HG03097 (cell line): Measurements from ENCODE around the gene NPBWR2.
"Not testable (repeated sequence)": the region's sequence is repeated elsewhere in the genome, so short reads cannot be mapped to it uniquely, and the experiment has no call there.

Experiments
- ATAC-seq: cut with Tn5 transposase; IDR thresholded peaks from one replicate; pipeline ENCODE4 v1.9.1; 2021; ENCODE audit not compliant: unreplicated experiment, low FRiP score

NPBWR2 gene

DNA sequence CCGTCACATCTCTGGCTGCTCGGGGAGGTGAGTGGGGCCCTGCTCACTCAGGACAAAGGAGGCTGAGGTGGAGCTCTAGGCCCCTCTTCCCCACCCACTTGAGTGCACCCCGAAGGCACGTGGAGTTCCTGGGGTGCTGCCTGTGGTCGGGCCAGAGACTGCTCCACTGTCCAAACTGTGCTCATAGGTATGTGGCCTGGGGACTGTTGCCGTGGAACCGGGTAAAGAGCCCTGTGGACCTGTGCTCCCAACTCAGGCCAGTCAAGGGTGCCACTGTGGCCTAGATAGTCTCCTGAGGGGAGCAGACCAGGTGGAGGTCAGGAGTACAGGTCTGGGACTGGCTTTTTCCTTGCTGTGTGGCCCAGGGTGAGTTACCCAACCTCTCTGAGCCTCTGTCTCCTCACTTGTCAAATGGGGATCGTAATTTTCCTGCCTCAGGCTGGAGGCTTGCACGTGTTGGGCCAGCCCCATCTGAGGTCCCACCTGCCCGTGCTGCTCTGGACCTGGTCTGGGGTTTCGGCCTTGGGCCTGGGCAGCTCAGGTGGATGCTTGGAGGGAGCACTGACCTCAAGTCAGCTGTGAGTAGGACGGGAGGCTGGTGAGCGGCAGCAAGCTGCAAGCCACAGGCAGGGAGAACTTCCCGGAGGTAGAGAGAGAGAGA lies 12.4 kb upstream of the NPBWR2 start:
- ATAC-seq: no peak

DNA sequence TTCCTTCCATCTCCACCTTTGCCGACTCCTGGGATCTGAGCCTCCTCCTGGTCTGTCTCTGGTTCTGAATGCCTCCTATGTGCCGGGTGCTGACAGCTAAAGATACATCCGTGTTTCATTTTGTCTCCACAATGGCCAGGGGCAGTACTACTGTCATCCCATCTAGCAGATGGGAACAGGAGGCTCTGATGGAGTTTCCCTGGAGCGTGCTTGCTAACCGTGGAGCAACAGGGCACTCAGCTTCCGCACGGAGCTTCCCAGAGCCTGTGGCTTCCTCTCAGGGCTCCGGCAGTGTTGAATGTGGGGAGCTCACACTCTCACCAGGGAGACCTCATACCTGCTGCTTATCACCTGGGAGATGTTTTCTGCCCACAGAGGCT lies 11.9 kb upstream of the NPBWR2 start:
- ATAC-seq: no peak

- not testable (repeated sequence) for ATAC-seq
These were observed 10.0 kb upstream of the NPBWR2 start for GRCh38 chr20:64117432-64117777.

DNA sequence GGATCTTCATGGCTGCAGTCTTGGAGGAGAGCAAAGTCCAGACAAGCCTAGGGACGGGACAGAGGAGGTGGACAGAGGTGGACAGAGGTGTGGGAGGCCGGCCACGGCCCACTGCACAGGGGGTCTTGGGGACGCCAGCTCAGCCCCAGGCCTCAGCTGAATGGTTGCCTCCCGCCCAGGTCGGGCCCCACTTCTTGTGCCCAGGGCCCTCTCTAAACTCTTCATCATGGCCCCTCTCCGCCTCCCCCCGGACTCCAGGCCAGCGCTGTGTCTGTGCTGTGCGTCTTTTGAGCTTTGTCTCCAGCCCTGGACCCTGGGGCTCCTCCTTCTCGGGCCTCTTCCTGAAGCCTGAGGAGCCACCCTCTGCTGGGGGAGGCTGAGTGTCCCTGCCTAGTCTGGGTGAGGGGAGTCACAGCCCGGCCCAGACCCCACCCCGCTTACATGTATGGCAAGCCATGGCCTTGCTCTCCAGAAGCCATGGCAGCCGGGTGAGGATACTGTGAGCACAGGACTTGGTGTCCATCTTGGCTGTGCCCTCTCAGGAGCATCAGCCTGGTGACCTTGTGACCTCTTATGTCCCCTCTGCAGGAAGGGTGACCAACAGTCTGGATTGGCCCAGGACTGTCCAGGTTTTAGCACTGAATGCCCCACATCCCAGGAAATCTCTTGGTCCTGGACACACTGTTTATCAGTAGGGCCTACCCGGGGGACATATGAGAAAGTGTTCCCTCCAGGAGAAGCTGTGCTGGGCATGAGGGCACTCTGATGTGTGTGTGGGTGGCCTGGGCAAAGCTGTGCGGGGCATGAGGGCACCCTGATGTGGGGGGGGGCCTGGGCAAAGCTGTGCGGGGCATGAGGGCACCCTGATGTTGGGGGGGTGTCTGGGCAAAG lies 9.4 kb upstream of the NPBWR2 start:
- ATAC-seq: no peak

- no peak for ATAC-seq
These were observed 8.7 kb upstream of the NPBWR2 start for GRCh38 chr20:64116016-64116415.

DNA sequence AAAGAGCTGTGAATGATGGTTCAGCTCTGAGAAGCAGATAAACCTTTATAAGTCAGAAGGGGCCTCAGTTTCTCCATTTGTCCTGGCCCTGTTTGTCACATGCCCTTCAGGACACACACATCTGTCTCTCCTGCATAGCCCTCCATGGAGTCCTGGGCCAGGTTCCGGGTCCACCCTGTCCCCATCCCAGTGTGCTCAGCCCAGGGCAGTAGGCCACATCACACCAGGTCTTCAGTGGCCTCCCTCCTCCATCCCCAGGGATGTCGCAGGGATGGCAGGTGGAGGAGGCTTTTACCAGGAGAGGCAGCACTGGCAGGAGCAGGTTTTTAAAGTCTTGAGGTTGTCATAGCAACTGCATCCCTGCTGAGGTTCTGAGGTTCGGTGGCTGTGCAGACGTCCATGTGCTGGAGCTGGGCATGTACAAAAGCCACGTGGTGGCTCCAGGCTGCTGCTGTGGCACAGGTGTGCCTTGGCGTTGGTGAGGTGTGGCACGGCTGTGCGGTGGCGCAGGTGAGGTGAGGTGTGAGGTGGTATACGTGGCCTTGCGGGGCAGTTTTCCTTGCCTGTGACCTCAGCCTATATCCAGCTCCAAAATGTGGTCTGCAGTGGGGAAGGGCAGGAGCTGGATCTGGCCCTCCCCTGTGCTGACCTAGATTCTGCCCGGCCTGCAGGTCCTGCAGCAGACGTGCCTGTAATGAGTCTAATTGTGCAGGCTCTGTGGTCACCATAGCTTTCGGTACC lies 8.0 kb upstream of the NPBWR2 start:
- ATAC-seq: no peak

- ATAC-seq: no peak
These were observed 7.1 kb upstream of the NPBWR2 start for GRCh38 chr20:64114356-64114971.

DNA sequence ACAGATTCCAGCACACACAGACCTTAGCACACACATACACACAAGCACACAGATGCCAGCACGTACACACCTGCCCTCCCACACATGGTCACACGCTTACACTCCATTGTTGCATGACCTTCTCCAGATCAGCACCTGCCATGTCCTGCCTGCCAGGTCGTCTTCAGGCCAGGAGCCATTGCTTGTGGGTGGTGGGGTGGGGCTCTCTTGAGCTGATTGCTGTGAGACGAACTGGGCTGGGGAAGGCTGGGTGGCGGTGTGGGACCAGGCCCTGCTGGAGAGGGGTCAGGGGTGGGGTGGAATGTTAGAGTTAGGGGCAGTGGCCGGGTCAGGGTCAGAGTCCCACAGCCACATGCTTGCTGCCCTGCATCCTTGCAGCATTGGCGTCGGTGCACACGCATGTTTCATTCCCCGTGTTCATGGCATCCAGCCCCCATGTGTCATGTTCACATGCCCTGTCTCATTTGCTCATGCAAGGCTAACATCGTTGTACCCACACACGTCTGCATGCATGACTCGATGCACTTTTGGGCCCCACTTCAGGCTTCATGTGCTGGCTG lies 6.5 kb upstream of the NPBWR2 start:
- ATAC-seq: no peak

- no peak for ATAC-seq
These were observed 6.0 kb upstream of the NPBWR2 start for GRCh38 chr20:64113444-64113775.

DNA sequence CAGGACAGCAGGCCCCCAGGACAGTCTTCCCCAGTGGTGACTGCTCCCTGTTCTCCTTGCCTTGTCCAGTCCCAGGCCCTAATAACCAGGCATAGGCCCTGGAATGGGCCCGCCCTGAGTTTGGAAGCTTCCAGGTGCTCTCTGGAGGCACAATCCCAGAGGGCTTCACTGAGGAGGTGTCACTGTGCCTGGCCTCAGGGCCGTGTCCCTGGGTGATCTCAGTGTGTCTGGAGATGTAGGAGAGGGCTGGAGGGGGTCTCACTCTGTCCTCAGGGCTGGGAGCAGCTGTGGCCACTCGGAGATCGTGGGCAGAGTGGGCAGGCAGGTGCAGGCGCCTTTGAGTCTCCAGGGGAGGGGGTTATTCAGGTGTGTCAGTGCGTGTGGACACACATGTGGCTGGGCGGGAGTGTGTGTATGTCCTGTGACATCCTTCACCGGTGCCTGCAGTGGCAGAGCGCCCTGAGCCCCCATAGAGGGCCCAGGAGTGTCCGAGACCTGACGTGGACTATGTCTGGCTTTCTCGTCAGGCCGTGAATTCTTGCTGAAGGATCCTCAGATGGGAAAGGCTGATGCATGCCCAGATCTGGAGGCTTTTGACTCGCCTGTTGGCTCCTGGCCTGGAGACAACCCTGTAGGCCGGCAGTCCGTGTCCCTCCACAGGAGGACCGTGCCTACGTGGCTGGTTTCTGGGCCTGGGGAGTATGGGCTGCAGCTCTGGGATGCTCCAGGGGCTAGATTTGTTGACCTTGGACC lies 5.5 kb upstream of the NPBWR2 start:
- ATAC-seq: no peak

DNA sequence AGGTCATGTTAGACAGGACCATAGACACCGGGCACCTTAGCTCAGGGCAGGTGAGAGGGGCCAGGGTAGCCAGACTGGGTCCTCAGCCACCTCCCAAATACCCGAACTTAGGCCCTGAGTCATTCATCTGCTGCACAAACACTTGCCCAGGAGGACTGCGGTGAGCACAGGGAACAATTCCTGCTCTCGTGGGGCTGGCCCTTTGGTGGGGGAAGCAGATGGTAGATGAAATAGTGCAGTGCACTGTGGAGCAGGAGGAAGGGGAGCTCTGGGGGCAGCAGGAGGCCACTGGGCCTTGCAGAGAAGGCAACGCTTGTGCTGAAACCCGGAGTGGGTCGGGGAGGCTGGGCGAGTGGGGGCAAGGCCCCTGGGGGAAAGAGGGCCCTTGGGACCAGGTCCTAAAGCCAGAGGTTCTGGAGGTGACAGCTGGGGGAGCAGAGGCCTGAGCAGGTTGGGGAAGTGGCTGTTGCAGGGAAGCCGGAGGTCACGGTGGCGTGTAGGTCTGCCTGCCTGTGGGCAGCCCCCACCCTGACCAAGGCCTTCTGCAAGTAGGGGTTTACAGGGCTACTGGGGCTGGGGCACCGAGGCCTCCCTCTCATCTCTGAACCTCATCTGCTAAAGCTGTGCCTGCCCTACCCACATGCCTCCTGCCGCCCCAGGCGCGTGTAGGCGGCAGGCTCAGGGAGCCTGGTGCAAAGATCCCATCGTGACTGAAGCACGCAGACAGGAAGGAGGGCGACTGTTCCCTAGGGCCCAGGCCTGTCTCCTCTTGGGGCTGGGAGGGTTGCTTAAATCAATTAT lies 4.7 kb upstream of the NPBWR2 start:
- ATAC-seq: no peak

GRCh38 chr20:64110411-64111068 lies 3.2 kb upstream of the NPBWR2 start:
- no peak for ATAC-seq

DNA sequence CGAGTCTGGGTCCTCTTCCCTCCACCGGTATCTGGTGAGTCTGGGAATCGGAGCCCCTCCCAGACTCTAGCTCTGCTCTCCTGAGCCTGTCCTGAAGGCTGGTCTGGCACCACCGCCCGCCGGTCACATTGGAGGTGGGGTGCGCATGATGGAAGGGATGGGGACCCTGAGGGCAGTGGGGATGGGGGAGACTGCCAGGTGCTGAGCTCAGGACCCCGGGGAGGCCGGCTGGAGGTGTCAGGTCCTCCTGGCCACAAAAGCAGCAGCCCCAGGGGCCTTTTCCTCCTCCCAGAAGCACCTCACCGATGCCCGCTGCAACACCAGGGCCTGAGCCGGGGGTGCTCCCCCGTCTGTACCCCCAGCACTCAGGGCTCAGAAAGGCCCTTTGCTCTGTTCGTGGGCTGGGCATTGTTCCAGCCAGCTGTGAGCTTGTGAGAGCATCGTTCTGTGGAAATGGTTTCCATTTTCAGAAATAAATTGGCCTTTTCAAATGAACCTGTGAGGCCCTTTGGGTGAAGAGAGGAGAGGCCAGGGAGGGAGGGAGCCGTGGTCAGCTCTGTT lies 2.5 kb upstream of the NPBWR2 start:
- no peak for ATAC-seq

GRCh38 chr20:64108731-64109681 lies 1.6 kb upstream of the NPBWR2 start:
- no peak for ATAC-seq

DNA sequence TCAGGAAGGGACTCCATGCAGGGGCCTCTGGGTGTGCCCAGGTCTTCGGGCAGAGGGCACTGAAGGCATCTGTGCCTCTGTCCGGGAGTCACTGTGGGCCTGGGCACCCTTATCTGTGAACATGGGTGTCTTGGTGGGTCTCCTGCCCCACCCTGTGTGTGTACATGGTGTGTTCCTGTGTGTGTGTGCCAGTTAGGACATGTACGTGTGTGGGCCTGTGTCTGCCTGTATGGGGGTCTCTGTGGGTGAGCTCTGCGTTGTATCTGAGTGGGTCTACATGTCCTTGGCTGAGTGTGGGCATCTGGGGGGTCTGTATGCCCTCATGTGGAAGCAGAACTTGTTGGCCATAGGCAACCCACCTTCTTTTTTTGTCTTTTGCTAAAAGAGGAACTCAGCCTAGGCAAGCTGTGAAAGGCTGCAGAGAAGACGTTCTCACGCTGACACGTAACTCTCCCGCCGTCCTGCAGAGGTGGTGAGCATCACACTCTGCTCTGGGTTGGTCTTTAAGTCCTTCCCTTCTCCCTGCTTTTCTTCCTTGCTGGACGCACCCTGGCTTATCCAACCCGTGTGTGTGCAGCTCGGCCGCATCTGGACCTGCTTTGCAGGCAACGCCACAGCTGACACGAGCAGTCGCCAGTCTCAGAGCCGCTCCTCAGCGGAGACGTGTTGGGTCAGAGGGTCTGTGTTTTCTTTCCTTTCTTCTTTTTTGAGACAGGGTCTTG lies 532 bp upstream of the NPBWR2 start:
- no peak for ATAC-seq

DNA sequence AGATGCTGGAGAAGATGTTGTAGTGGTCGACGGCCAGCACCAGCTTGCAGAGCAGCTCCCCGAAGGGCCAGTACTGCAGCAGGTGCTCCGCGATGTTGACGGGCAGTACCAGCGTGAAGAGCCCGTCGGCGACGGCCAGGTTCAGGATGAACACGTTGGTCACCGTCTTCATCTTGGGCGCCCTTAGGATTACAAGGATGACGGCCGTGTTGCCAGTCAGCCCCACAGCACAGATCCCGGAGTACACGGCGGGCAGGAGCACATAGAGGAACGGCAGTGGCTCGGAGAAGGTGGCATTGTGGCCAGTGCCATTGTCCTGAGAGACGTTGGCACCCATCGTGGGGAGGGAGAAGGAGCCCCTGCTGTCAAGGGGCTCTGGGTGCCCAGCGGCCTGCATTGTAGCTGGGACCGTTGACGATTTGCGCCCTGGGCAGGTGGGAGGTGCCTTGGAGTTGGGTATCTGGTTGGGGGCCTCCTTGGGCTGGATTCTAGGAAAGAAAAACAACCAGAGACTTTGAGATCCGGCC lies 867 bp downstream of the NPBWR2 start:
- ATAC-seq: no peak
